Parathyroid adenoma (tissue), 2 donors: Measurements from ENCODE around the gene PIEZO2.
"Not testable (repeated sequence)": the region's sequence is repeated elsewhere in the genome, so short reads cannot be mapped to it uniquely, and the experiment has no call there.

Experiments used
- H2AFZ ChIP-seq: fragments of 300-600 bp; sonication (generic); one replicate; pipeline ENCODE4 v1.7.0; 2017; ENCODE audit warnings: antibody characterized with exemption, mild to moderate bottlenecking
- H3K27ac ChIP-seq: fragments of 300-600 bp; sonication (generic); one replicate; pipeline ENCODE4 v1.7.0; 2017
- H3K27me3 ChIP-seq: fragments of 300-600 bp; sonication (generic); one replicate; pipeline ENCODE4 v1.7.0; 2017; ENCODE audit warnings: low read length; ENCODE audit not compliant: control insufficient read depth, insufficient read depth
- H3K36me3 ChIP-seq: fragments of 300-600 bp; sonication (generic); one replicate; pipeline ENCODE4 v1.7.0; 2017; ENCODE audit warnings: low read length; ENCODE audit not compliant: control insufficient read depth, insufficient read depth
- H3K4me1 ChIP-seq: fragments of 300-600 bp; sonication (generic); one replicate; pipeline ENCODE4 v1.7.0; 2017; ENCODE audit warnings: control low read depth
- H3K4me2 ChIP-seq: fragments of 300-600 bp; sonication (generic); one replicate; pipeline ENCODE4 v1.7.0; 2017; ENCODE audit warnings: low read length
- H3K4me3 ChIP-seq: fragments of 300-600 bp; sonication (generic); one replicate; pipeline ENCODE4 v1.7.0; 2017; ENCODE audit warnings: low read depth, low read length
- H3K79me2 ChIP-seq: fragments of 300-600 bp; sonication (generic); one replicate; pipeline ENCODE4 v1.7.0; 2017; ENCODE audit warnings: control low read depth
- H3K9ac ChIP-seq: fragments of 300-600 bp; sonication (generic); one replicate; pipeline ENCODE4 v1.7.0; 2017; ENCODE audit warnings: mild to moderate bottlenecking
- H3K9me3 ChIP-seq: fragments of 300-600 bp; sonication (generic); one replicate; pipeline ENCODE4 v1.7.0; 2017; ENCODE audit warnings: low read length; ENCODE audit not compliant: control insufficient read depth
- CTCF ChIP-seq: fragments of 300-600 bp; sonication (generic); IDR thresholded peaks from one replicate; pipeline ENCODE4 v1.7.0; 2017; ENCODE audit warnings: antibody characterized with exemption, mild to moderate bottlenecking
- donor health status: primary hyperparathyroidism.

The PIEZO2 gene

GRCh38 chr18:10939822-10940221 lies 209.5 kb downstream of the PIEZO2 start:
- H3K9ac ChIP-seq, result no peak overlapping the region
- H3K79me2 ChIP-seq, result no peaks in the 10 kb centered on the region
- H3K9me3 ChIP-seq, result no peaks in the 10 kb centered on the region
- TF ChIP-seq CTCF, result no peak
- H3K4me1 ChIP-seq, result no peaks in the 10 kb centered on the region
- no peaks in the 10 kb centered on the region for H3K36me3 ChIP-seq
- H3K27me3 ChIP-seq, result no peaks in the 10 kb centered on the region
- no peak overlapping the region for H2AFZ ChIP-seq
- no peak overlapping the region for H3K4me3 ChIP-seq
- H3K27ac ChIP-seq, result no peak overlapping the region
- H3K4me2 ChIP-seq, result no peak overlapping the region

GRCh38 chr18:10937743-10938640 lies 211.4 kb downstream of the PIEZO2 start:
- no peak for TF ChIP-seq CTCF
- H2AFZ ChIP-seq, result no peak overlapping the region
- H3K79me2 ChIP-seq, result no peaks in the 10 kb centered on the region
- H3K9ac ChIP-seq, result no peak overlapping the region
- H3K4me1 ChIP-seq, result no peaks in the 10 kb centered on the region
- H3K4me3 ChIP-seq, result no peak overlapping the region
- H3K27ac ChIP-seq, result no peak overlapping the region
- no peaks in the 10 kb centered on the region for H3K9me3 ChIP-seq
- H3K4me2 ChIP-seq, result no peak overlapping the region
- no peaks in the 10 kb centered on the region for H3K27me3 ChIP-seq
- no peaks in the 10 kb centered on the region for H3K36me3 ChIP-seq

- no peak overlapping the region for H3K9ac ChIP-seq
- no peaks in the 10 kb centered on the region for H3K79me2 ChIP-seq
- no peak overlapping the region for H3K4me2 ChIP-seq
- no peaks in the 10 kb centered on the region for H3K4me1 ChIP-seq
- no peak overlapping the region for H3K4me3 ChIP-seq
- no peaks in the 10 kb centered on the region for H3K27me3 ChIP-seq
- no peak overlapping the region for H2AFZ ChIP-seq
- no peak overlapping the region for H3K27ac ChIP-seq
- TF ChIP-seq CTCF, result no peak
- H3K36me3 ChIP-seq, result no peaks in the 10 kb centered on the region
- H3K9me3 ChIP-seq, result no peaks in the 10 kb centered on the region
These were observed 213.0 kb downstream of the PIEZO2 start for GRCh38 chr18:10936176-10937053.

GRCh38 chr18:10935588-10935987 lies 213.8 kb downstream of the PIEZO2 start:
- no peak overlapping the region for H3K9ac ChIP-seq
- TF ChIP-seq CTCF, result no peak

GRCh38 chr18:10933648-10934047 lies 215.7 kb downstream of the PIEZO2 start:
- not testable (repeated sequence) for H3K27me3 ChIP-seq, H3K4me3 ChIP-seq, H3K4me2 ChIP-seq, H3K9ac ChIP-seq, H3K4me1 ChIP-seq, H3K27ac ChIP-seq, H3K79me2 ChIP-seq, H3K36me3 ChIP-seq, H2AFZ ChIP-seq, H3K9me3 ChIP-seq

More at GRCh38 chr18:10935588-10935987, 213.8 kb downstream of the PIEZO2 start:
- Histone ChIP-seq H3K4me1 (no peaks in the 10 kb centered on the region), H2AFZ (no peak overlapping the region), H3K9me3 (no peaks in the 10 kb centered on the region), H3K4me2 (no peak overlapping the region), H3K27me3 (no peaks in the 10 kb centered on the region), H3K27ac (no peak overlapping the region), H3K36me3 (no peaks in the 10 kb centered on the region), H3K4me3 (no peak overlapping the region), H3K79me2 (no peaks in the 10 kb centered on the region)
